ENCODE measurements around the gene PARVA. TPM values are rescaled to one million over a fixed set of nuclear protein-coding genes. Genes with fewer than 3 reads are reported as not detected.

The PARVA gene
- total RNA-seq, 1 donor from 2014 or later: 170 TPM

DNA sequence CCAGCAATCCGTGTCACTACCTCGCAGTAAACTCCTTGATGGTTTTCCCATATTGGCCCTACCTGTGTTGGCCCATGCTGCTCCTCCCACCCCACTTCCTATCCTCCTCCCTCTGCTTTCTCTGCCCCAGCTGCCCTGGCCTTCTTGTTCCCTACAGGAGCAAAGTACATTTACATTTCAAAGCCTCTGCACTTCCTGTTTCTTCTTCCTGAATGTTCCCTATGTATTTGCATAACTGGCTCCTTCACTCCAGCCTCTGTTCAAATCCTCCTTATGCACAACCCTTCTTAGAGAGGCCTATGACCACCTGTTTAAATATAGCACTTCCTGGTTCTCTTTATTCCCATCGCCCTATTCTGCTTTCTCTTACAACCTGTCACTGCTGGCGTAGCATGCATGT lies 62.2 kb downstream of the PARVA start:
- no peak overlapping the region for H3K4me3 Mint-ChIP-seq (ENCODE audit: unreplicated experiment)
- peaks cover 13% of the 10 kb centered on the region for H3K36me3 Mint-ChIP-seq (ENCODE audit: low read depth)
- no peaks in the 10 kb centered on the region for H3K27me3 Mint-ChIP-seq (ENCODE audit: low read depth)
- DNase-seq (ENCODE audit: low spot score): no peak
- H3K27ac Mint-ChIP-seq (ENCODE audit: unreplicated experiment): no peak overlapping the region
- TF ChIP-seq, protein P1, sequence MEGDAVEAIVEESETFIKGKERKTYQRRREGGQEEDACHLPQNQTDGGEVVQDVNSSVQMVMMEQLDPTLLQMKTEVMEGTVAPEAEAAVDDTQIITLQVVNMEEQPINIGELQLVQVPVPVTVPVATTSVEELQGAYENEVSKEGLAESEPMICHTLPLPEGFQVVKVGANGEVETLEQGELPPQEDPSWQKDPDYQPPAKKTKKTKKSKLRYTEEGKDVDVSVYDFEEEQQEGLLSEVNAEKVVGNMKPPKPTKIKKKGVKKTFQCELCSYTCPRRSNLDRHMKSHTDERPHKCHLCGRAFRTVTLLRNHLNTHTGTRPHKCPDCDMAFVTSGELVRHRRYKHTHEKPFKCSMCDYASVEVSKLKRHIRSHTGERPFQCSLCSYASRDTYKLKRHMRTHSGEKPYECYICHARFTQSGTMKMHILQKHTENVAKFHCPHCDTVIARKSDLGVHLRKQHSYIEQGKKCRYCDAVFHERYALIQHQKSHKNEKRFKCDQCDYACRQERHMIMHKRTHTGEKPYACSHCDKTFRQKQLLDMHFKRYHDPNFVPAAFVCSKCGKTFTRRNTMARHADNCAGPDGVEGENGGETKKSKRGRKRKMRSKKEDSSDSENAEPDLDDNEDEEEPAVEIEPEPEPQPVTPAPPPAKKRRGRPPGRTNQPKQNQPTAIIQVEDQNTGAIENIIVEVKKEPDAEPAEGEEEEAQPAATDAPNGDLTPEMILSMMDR (IDR thresholded peaks at IDR 0.05): no peak
- peaks cover 42% of the 10 kb centered on the region for H3K4me1 Mint-ChIP-seq (ENCODE audit: low read depth)
- no peaks in the 10 kb centered on the region for H3K9me3 Mint-ChIP-seq (ENCODE audit: low read depth)

DNA sequence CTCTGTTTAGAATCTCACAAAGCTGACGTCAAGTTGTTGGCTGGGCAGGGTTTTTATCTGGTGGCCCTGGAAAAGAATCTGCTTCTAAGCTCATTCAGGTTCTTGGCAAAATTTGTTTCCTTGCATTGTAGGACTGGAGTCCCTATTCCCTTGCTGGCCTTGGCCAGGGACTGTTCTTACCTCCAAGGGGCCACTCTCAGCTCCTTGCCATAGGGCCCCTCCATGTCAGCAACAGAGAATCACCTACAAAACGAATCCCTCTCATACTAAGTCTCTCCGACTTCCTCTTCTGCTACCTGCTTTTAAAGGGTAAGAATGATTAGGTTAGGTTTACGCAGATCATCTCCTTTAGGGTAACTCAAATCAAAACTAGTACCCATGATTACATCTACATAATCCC lies 63.2 kb downstream of the PARVA start:
- H3K27me3 Mint-ChIP-seq (ENCODE audit: low read depth): no peaks in the 10 kb centered on the region
- H3K4me1 Mint-ChIP-seq (ENCODE audit: low read depth): peaks cover 33% of the 10 kb centered on the region

DNA sequence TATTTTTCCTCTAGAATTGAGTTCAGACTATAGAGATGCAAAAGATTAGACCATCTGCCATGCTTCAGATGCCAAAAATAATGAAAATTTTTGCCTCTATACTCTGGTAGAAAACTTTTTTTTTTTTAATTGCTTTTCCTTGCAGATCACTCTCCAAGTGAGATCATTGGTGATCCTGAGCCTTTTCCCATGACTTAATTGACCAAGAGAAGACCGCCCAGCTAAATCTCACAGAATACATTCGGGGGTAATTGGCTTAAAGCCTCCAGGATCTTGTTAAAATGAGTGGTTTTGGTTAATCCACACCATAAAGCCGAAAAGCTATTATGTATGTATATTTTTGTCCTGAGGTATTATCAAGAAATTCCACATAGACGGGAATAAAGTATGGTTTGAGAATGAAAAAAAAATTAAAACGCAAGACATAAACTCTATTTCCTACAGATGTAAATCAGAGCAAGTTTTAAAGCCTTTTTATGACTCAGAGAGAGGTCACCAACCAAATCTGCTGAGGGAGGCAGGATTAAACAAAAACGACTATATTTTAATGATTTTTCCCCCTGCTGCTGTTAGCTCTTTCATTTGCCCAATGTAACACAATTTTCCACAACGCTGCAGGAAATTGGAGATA lies 64.0 kb downstream of the PARVA start:
- no peaks in the 10 kb centered on the region for H3K27me3 Mint-ChIP-seq (ENCODE audit: low read depth)
- TF ChIP-seq, protein P1 (IDR thresholded peaks at IDR 0.05): no peak

More for the DNA sequence above, 63.2 kb downstream of the PARVA start:
- TF ChIP-seq, protein P1 (IDR thresholded peaks at IDR 0.05): no peak
- Mint-ChIP-seq H3K9me3 (ENCODE audit: low read depth) (no peaks in the 10 kb centered on the region), H3K4me3 (ENCODE audit: unreplicated experiment) (no peak overlapping the region), H3K36me3 (ENCODE audit: low read depth) (peaks cover 13% of the 10 kb centered on the region), H3K27ac (ENCODE audit: unreplicated experiment) (no peak overlapping the region)
- no peak for DNase-seq (ENCODE audit: low spot score)

DNA sequence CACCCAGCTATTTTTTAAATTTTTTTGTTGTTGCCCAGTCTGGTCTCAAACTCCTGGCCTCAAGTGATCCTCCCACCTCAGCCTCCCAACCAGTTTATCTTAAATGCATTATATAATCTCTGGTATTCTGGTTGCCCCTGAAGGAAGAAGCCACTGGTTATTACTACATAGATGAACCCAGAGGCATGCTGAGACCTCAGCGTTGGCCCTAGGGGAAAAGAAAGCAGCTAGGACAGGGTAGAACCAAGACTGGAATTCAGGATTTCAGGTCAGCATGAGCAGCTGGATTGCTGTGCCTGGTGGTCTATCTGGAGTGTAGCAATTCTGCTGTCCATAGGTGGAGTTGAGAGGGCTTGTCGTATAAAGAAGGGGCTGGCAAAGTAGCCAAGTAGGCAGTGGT lies 67.2 kb downstream of the PARVA start:
- TF ChIP-seq, protein P1 (IDR thresholded peaks at IDR 0.05): no peak
- no peak for DNase-seq (ENCODE audit: low spot score)
- no peak overlapping the region for H3K27ac Mint-ChIP-seq (ENCODE audit: unreplicated experiment)
- H3K4me1 Mint-ChIP-seq (ENCODE audit: low read depth): peaks cover 30% of the 10 kb centered on the region
- peaks cover 3% of the 10 kb centered on the region for H3K36me3 Mint-ChIP-seq (ENCODE audit: low read depth)
- H3K27me3 Mint-ChIP-seq (ENCODE audit: low read depth): no peaks in the 10 kb centered on the region
- no peak overlapping the region for H3K4me3 Mint-ChIP-seq (ENCODE audit: unreplicated experiment)
- H3K9me3 Mint-ChIP-seq (ENCODE audit: low read depth): no peaks in the 10 kb centered on the region

More for the DNA sequence above, 64.0 kb downstream of the PARVA start:
- H3K4me1 Mint-ChIP-seq (ENCODE audit: low read depth): peaks cover 27% of the 10 kb centered on the region
- H3K4me3 Mint-ChIP-seq (ENCODE audit: unreplicated experiment): no peak overlapping the region
- peak overlapping the region; percentile 9 for H3K27ac Mint-ChIP-seq (ENCODE audit: unreplicated experiment)
- DNase-seq (ENCODE audit: low spot score): no peak
- peaks cover 11% of the 10 kb centered on the region for H3K36me3 Mint-ChIP-seq (ENCODE audit: low read depth)
- no peaks in the 10 kb centered on the region for H3K9me3 Mint-ChIP-seq (ENCODE audit: low read depth)

DNA sequence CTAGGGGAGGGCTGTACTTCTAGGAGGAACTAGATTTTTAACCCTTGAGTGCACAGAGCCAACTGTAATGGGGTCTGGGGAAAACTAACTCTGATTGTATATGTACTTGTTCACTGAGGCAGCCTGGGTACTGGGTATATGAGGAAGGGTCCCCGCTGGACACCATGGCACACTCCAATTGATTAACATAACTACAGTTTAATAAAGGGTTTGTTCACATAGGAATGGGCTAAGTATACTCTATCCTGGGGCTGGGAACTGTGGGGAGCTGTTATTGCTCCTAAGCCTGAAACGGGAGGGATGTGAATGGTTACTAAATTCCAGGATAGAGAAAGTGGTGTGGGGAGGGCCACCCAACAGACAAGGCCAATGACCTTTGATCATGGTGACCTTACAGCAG lies 67.6 kb downstream of the PARVA start:
- Mint-ChIP-seq H3K36me3 (ENCODE audit: low read depth) (peaks cover 3% of the 10 kb centered on the region), H3K27ac (ENCODE audit: unreplicated experiment) (no peak overlapping the region), H3K27me3 (ENCODE audit: low read depth) (no peaks in the 10 kb centered on the region), H3K4me3 (ENCODE audit: unreplicated experiment) (no peak overlapping the region), H3K9me3 (ENCODE audit: low read depth) (no peaks in the 10 kb centered on the region), H3K4me1 (ENCODE audit: low read depth) (peaks cover 30% of the 10 kb centered on the region)
- DNase-seq (ENCODE audit: low spot score): no peak
- TF ChIP-seq, protein P1 (IDR thresholded peaks at IDR 0.05): no peak

Data from chondrocyte (in vitro differentiated cells).